SJSA1 (cell line): ENCODE measurements around the gene TMA7B. TPM values are rescaled to one million over a fixed set of nuclear protein-coding genes. Genes with fewer than 3 reads are reported as not detected.

Experiments used
- DNase-seq, 2 experiments: peaks; one replicate each; pipeline ENCODE4 v3.0.0-alpha.2; 2015 to 2020; ENCODE audit warnings: low spot score in 2 of 2, low read depth in 1 of 2
- H3K27ac ChIP-seq: fragments of 250-450 bp; sonication (Bioruptor Pico); 2 replicates; pipeline ENCODE4 v1.5.1; 2020; ENCODE audit warnings: mild to moderate bottlenecking, moderate library complexity
- H3K27me3 ChIP-seq: fragments of 250-450 bp; sonication (Bioruptor Pico); replicated peaks from 2 replicates; pipeline ENCODE4 v1.5.1; 2020; ENCODE audit warnings: mild to moderate bottlenecking, moderate library complexity
- H3K36me3 ChIP-seq: fragments of 250-450 bp; sonication (Bioruptor Pico); 2 replicates; pipeline ENCODE4 v1.5.1; 2020; ENCODE audit warnings: mild to moderate bottlenecking
- H3K4me1 ChIP-seq: fragments of 250-450 bp; sonication (Bioruptor Pico); replicated peaks from 2 replicates; pipeline ENCODE4 v1.6.1; 2021; ENCODE audit warnings: mild to moderate bottlenecking
- H3K4me3 ChIP-seq: fragments of 250-450 bp; sonication (Bioruptor Pico); 2 replicates; pipeline ENCODE4 v1.5.1; 2020; ENCODE audit warnings: mild to moderate bottlenecking
- H3K9me3 ChIP-seq: fragments of 250-450 bp; sonication (Bioruptor Pico); replicated peaks from 2 replicates; pipeline ENCODE4 v1.5.1; 2020; ENCODE audit warnings: mild to moderate bottlenecking
- total RNA-seq: library from RNA; depleted of rRNA; stranded (reverse); fragments of >200 nt; shearing (Covaris generic); gene quantifications from 2 replicates; pipeline ENCODE4 v1.2.3, GENCODE V29; 2014

The TMA7B gene
- total RNA-seq, 1 experiment from 2014 or later, result not detected

- Histone ChIP-seq H3K4me3 (no peak overlapping the region), H3K27ac (no peak overlapping the region), H3K4me1 (no peaks in the 10 kb centered on the region), H3K27me3 (peaks cover 19% of the 10 kb centered on the region; the same call in 1 of the 2 replicates), H3K9me3 (no peaks in the 10 kb centered on the region; the same call in 1 of the 2 replicates), H3K36me3 (no peaks in the 10 kb centered on the region)
- no peak for DNase-seq
These were observed 34.1 kb upstream of the TMA7B start for GRCh38 chr22:39925909-39926679.

GRCh38 chr22:39926753-39927152 is 33.4 kb upstream of the TMA7B start:
- Histone ChIP-seq H3K9me3 (no peaks in the 10 kb centered on the region; the same call in 1 of the 2 replicates), H3K36me3 (no peaks in the 10 kb centered on the region), H3K27ac (no peak overlapping the region), H3K4me1 (no peaks in the 10 kb centered on the region), H3K27me3 (peaks cover 20% of the 10 kb centered on the region), H3K4me3 (no peak overlapping the region)
- no peak for DNase-seq

GRCh38 chr22:39927544-39927943 is 32.7 kb upstream of the TMA7B start:
- H3K27ac ChIP-seq, result no peak overlapping the region
- H3K9me3 ChIP-seq, result no peaks in the 10 kb centered on the region; the same call in 1 of the 2 replicates
- no peak for DNase-seq
- peaks cover 18% of the 10 kb centered on the region for H3K27me3 ChIP-seq
- no peaks in the 10 kb centered on the region for H3K4me1 ChIP-seq
- no peaks in the 10 kb centered on the region for H3K36me3 ChIP-seq
- H3K4me3 ChIP-seq, result no peak overlapping the region

GRCh38 chr22:39928536-39929520 is 31.4 kb upstream of the TMA7B start:
- no peaks in the 10 kb centered on the region for H3K4me1 ChIP-seq
- H3K9me3 ChIP-seq, result no peaks in the 10 kb centered on the region; the same call in 1 of the 2 replicates
- H3K36me3 ChIP-seq, result no peaks in the 10 kb centered on the region
- peaks cover 12% of the 10 kb centered on the region for H3K27me3 ChIP-seq
- DNase-seq, result no peak
- H3K4me3 ChIP-seq, result no peak overlapping the region
- no peak overlapping the region for H3K27ac ChIP-seq

DNA sequence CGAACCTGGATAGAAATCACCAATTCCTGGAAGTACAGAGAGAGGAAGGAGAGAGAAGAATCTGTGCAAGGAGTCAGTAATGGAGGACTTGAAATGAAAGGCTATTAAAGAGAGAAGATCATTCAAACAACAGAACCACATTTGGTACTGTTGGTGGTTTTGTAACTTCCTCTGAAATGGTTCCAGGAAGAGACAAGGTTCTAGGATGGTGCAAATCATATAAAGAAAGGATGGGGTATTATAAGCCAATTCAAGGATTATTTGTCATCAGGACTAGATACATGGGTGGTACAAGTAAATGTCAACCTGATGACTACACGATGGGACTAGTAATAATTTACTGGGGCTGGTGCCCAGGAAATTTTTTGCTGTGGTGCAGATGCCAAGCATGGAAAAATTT is 28.9 kb upstream of the TMA7B start:
- Histone ChIP-seq H3K27me3 (peaks cover 9% of the 10 kb centered on the region), H3K9me3 (no peaks in the 10 kb centered on the region; the same call in 1 of the 2 replicates), H3K36me3 (no peaks in the 10 kb centered on the region), H3K4me1 (no peaks in the 10 kb centered on the region), H3K27ac (no peak overlapping the region), H3K4me3 (no peak overlapping the region)
- DNase-seq, result no peak

DNA sequence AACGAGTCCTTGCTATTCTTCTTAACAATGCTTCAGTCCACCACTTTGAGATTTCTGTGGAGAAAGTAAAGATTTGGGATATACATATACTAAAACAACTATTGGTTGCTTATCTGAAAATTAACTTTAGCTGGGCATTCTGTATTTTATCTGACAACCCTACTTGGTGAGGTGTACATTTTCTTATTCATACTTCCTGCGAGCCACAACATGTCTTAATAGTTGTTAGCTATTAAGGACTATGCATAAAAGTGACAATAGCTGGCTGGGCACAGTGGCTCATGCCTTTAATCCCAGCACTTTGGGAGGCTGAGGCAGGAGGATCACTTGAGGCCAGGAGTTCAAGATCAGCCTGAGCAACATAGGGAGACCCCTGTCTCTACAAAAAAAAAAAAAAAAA is 28.0 kb upstream of the TMA7B start:
- no peaks in the 10 kb centered on the region for H3K36me3 ChIP-seq
- no peak for DNase-seq
- no peaks in the 10 kb centered on the region for H3K4me1 ChIP-seq
- H3K9me3 ChIP-seq, result no peaks in the 10 kb centered on the region; the same call in 1 of the 2 replicates
- no peak overlapping the region for H3K4me3 ChIP-seq
- H3K27ac ChIP-seq, result no peak overlapping the region
- H3K27me3 ChIP-seq, result peaks cover 9% of the 10 kb centered on the region

GRCh38 chr22:39932918-39933649 is 27.1 kb upstream of the TMA7B start:
- Histone ChIP-seq H3K4me3 (no peak overlapping the region), H3K27me3 (peaks cover 9% of the 10 kb centered on the region), H3K36me3 (no peaks in the 10 kb centered on the region), H3K4me1 (no peaks in the 10 kb centered on the region), H3K9me3 (no peaks in the 10 kb centered on the region; the same call in 1 of the 2 replicates), H3K27ac (no peak overlapping the region)
- DNase-seq, result peak in 1 of 2 experiments; percentile 18

- DNase-seq, result no peak
- H3K27me3 ChIP-seq, result peaks cover 5% of the 10 kb centered on the region
- H3K4me1 ChIP-seq, result no peaks in the 10 kb centered on the region
- H3K4me3 ChIP-seq, result no peak overlapping the region
- no peaks in the 10 kb centered on the region; the same call in 1 of the 2 replicates for H3K9me3 ChIP-seq
- H3K27ac ChIP-seq, result no peak overlapping the region
- H3K36me3 ChIP-seq, result no peaks in the 10 kb centered on the region
These were observed 26.5 kb upstream of the TMA7B start for GRCh38 chr22:39933741-39934140.

- H3K4me3 ChIP-seq, result no peak overlapping the region
- DNase-seq, result no peak
- H3K27ac ChIP-seq, result no peak overlapping the region
- peaks cover 5% of the 10 kb centered on the region for H3K27me3 ChIP-seq
- H3K4me1 ChIP-seq, result no peaks in the 10 kb centered on the region
- H3K9me3 ChIP-seq, result no peaks in the 10 kb centered on the region
- no peaks in the 10 kb centered on the region for H3K36me3 ChIP-seq
These were observed 25.1 kb upstream of the TMA7B start for GRCh38 chr22:39935116-39935515.

DNA sequence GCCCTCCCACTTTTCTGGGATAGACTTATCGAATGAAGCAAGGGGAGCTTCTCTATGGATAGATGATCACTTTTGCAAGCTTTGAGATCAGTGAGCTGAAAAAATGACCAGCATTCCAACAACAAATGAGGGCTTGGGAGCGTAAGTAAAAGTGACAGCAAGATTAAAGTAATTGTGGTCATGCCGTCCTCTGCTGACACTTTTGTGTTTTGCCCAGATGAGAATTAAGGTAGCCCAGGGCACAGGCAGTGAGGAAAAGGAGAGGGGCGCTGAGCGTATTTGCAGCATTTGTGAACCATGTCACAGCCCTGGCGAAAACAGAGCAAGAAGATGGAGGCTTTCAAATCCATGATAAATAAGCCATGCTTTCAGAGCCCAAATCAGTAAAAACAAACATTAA is 24.6 kb upstream of the TMA7B start:
- Histone ChIP-seq H3K27me3 (peaks cover 5% of the 10 kb centered on the region), H3K4me3 (no peak overlapping the region), H3K27ac (no peak overlapping the region), H3K4me1 (no peaks in the 10 kb centered on the region), H3K36me3 (no peaks in the 10 kb centered on the region), H3K9me3 (no peaks in the 10 kb centered on the region)
- no peak for DNase-seq

- no peaks in the 10 kb centered on the region for H3K36me3 ChIP-seq
- H3K4me3 ChIP-seq, result no peak overlapping the region
- H3K4me1 ChIP-seq, result no peaks in the 10 kb centered on the region
- H3K27ac ChIP-seq, result no peak overlapping the region
- no peaks in the 10 kb centered on the region for H3K9me3 ChIP-seq
- no peaks in the 10 kb centered on the region; the same call in 1 of the 2 replicates for H3K27me3 ChIP-seq
- no peak for DNase-seq
These were observed 23.6 kb upstream of the TMA7B start for GRCh38 chr22:39936523-39937145.

GRCh38 chr22:39937906-39938305 is 22.3 kb upstream of the TMA7B start:
- H3K4me3 ChIP-seq, result no peak overlapping the region
- H3K36me3 ChIP-seq, result no peaks in the 10 kb centered on the region
- no peak for DNase-seq
- H3K27me3 ChIP-seq, result no peaks in the 10 kb centered on the region
- no peaks in the 10 kb centered on the region for H3K9me3 ChIP-seq
- no peaks in the 10 kb centered on the region for H3K4me1 ChIP-seq
- no peak overlapping the region for H3K27ac ChIP-seq

GRCh38 chr22:39938509-39939111 is 21.6 kb upstream of the TMA7B start:
- no peak overlapping the region for H3K4me3 ChIP-seq
- no peaks in the 10 kb centered on the region for H3K36me3 ChIP-seq
- H3K27me3 ChIP-seq, result no peaks in the 10 kb centered on the region
- no peaks in the 10 kb centered on the region for H3K9me3 ChIP-seq
- DNase-seq, result no peak
- no peaks in the 10 kb centered on the region for H3K4me1 ChIP-seq
- H3K27ac ChIP-seq, result no peak overlapping the region
